Stomach (tissue), 9 donors: ENCODE results near the gene RCAN1. TPM values are rescaled to one million over a fixed set of nuclear protein-coding genes. Genes with fewer than 3 reads are reported as not detected.

Experiments used
- DNase-seq, 2 donors: peaks; one replicate each; pipeline versions ENCODE4 v3.0.0 to v3.0.0-alpha.2; 2013 to 2019
- H3K27ac ChIP-seq, 5 donors: fragments of 200-600 bp in 4 of 5; sonication (generic) in 4 of 5; one replicate each; pipeline ENCODE4 v1.5.1; 2013 to 2019; ENCODE audit warnings: mild to moderate bottlenecking in 1 of 5, moderate library complexity in 1 of 5
- H3K27me3 ChIP-seq, 3 donors: fragments of 200-600 bp; sonication (generic); one replicate each; pipeline ENCODE4 v1.5.1; 2017 to 2019; ENCODE audit warnings: mixed run types in 1 of 3
- H3K36me3 ChIP-seq, 4 donors: fragments of 200-600 bp; sonication (generic); 1 replicate in 3 of 4; 2 replicates in 1 of 4; pipeline ENCODE4 v1.5.1; 2016 to 2019
- H3K4me1 ChIP-seq, 4 donors: fragments of 200-600 bp; sonication (generic); one replicate each; pipeline ENCODE4 v1.5.1; 2016 to 2019
- H3K4me3 ChIP-seq, 4 donors: fragments of 200-600 bp; sonication (generic) in 3 of 4; one replicate each; pipeline ENCODE4 v1.5.1; 2016 to 2019; ENCODE audit warnings: mild to moderate bottlenecking in 1 of 4
- H3K9me3 ChIP-seq, 4 donors: fragments of 200-600 bp; sonication (generic); one replicate each; pipeline ENCODE4 v1.5.1; 2016 to 2019
- CTCF ChIP-seq, 7 experiments: fragments of 450-650 bp in 4 of 7; fragments of 200-600 bp in 3 of 7; sonication (generic) in 3 of 7; IDR thresholded peaks; one replicate each; pipeline ENCODE4 v1.5.1; 2016 to 2019; ENCODE audit warnings: antibody characterized with exemption in 7 of 7, control low read depth in 2 of 7, mild to moderate bottlenecking in 1 of 7
- EP300 ChIP-seq: sonication (generic); formaldehyde crosslinking; IDR thresholded peaks from one replicate; pipeline ENCODE4 v1.6.1; 2017; ENCODE audit warnings: antibody characterized with exemption
- POLR2A ChIP-seq, 4 donors: fragments of 450-650 bp; IDR thresholded peaks; one replicate each; pipeline ENCODE4 v1.6.1; 2016; ENCODE audit warnings: antibody characterized with exemption in 4 of 4, control low read depth in 2 of 4, mild to moderate bottlenecking in 1 of 4, moderate library complexity in 1 of 4
- POLR2AphosphoS5 ChIP-seq, 3 donors: sonication (generic); formaldehyde crosslinking; IDR thresholded peaks; one replicate each; pipeline ENCODE4 v1.6.1; 2016; ENCODE audit warnings: antibody characterized with exemption in 3 of 3
- WGBS, 5 donors: extraction: QIAGEN DNeasy Blood & Tissue Kit in 3 of 5; methylation state at CpG; one replicate each; pipeline versions ENCODE4 v1.1.5 to v1.1.7; 2013 to 2018; 5-methylcytosine and 5-hydroxymethylcytosine counted together
- intact Hi-C: fragments of 100-400 bp; cut with DNase I; formaldehyde crosslinking; loops from one replicate; pipeline ENCODE4 v1.15.1; 2023; ENCODE audit warnings: low total_unique reads
- polyA plus RNA-seq, 3 donors: library from polyadenylated mRNA; stranded (reverse); fragments of 200-250 nt; gene quantifications; one replicate each; pipeline ENCODE4 v1.2.3, GENCODE V29; 2013
- total RNA-seq, 5 donors: library from RNA; depleted of rRNA; stranded (reverse); fragments of >200 nt; gene quantifications; one replicate each; pipeline versions ENCODE4 v1.1.0 to v1.2.3, GENCODE V29; 2014 to 2016
- donor health status: healthy with polysubstance abuse.
- donor health status: Bipolar disorder and iron deficiency.
- donor health status: healthy.

Gene RCAN1
- total and polyA plus RNA-seq, 8 donors, result 15.6 to 85.7 (median 31.5) TPM

- Histone ChIP-seq H3K4me1 (peaks cover 41 to 81% (median 62%) of the 10 kb centered on the region in 4 donors), H3K27me3 (no peaks in the 10 kb centered on the region), H3K9me3 (no peaks in the 10 kb centered on the region), H3K27ac (peak overlapping the region; percentile 39 to 90 (median 89)), H3K36me3 (peaks cover 11 to 32% (median 22%) of the 10 kb centered on the region in 4 donors), H3K4me3 (peak overlapping the region; percentile 37 to 47 (median 39))
- 65 to 76% (median 68%) methylated on average over 31 of the region's 31 CpGs for WGBS, 5 donors
- intact Hi-C loops, result no loop called here
- TF ChIP-seq CTCF (IDR thresholded peaks at IDR 0.05) (no peak), EP300 (no peak), POLR2A (IDR thresholded peaks at IDR 0.05) (no peak), POLR2AphosphoS5 (IDR thresholded peaks at IDR 0.05) (peak in 1 of 3 donors; percentile 10)
- peak in 1 of 2 donors; percentile 51 for DNase-seq
These were observed 90.0 kb downstream of the RCAN1 start for GRCh38 chr21:34524646-34525601.

GRCh38 chr21:34523019-34523555 is 91.8 kb downstream of the RCAN1 start:
- H3K27me3 ChIP-seq, result no peaks in the 10 kb centered on the region
- DNase-seq, result peak; percentile 60 to 87
- intact Hi-C loops, result no loop called here
- TF ChIP-seq CTCF (IDR thresholded peaks at IDR 0.05), result no peak
- peak in 1 of 3 donors; percentile 47 for TF ChIP-seq POLR2AphosphoS5 (IDR thresholded peaks at IDR 0.05)
- H3K9me3 ChIP-seq, result no peaks in the 10 kb centered on the region
- peak overlapping the region; percentile 78 to 90 (median 89) for H3K27ac ChIP-seq
- peaks cover 41 to 89% (median 62%) of the 10 kb centered on the region in 4 donors for H3K4me1 ChIP-seq
- peak overlapping the region in 2 of 4 donors; percentile 11 to 40 for H3K4me3 ChIP-seq
- peaks cover 14 to 47% (median 39%) of the 10 kb centered on the region in 4 donors for H3K36me3 ChIP-seq
- WGBS, 5 donors, result 38 to 64% (median 61%) methylated on average over 7 of the region's 7 CpGs

- H3K27me3 ChIP-seq, result no peaks in the 10 kb centered on the region
- no peaks in the 10 kb centered on the region for H3K9me3 ChIP-seq
- DNase-seq, result peak in 1 of 2 donors; percentile 60
- peaks cover 14 to 55% (median 47%) of the 10 kb centered on the region in 4 donors for H3K36me3 ChIP-seq
- H3K4me3 ChIP-seq, result peak overlapping the region in 2 of 4 donors; percentile 11 to 40
- H3K27ac ChIP-seq, result peak overlapping the region; percentile 78 to 90 (median 89)
- peaks cover 38 to 87% (median 55%) of the 10 kb centered on the region in 4 donors for H3K4me1 ChIP-seq
- TF ChIP-seq POLR2A (IDR thresholded peaks at IDR 0.05), result no peak
- TF ChIP-seq POLR2AphosphoS5 (IDR thresholded peaks at IDR 0.05), result peak in 1 of 3 donors; percentile 21
- WGBS, 5 donors, result 39 to 64% (median 50%) methylated on average over 6 of the region's 6 CpGs
- intact Hi-C loops, result no loop called here
These were observed 92.6 kb downstream of the RCAN1 start for GRCh38 chr21:34522284-34522683.

DNA sequence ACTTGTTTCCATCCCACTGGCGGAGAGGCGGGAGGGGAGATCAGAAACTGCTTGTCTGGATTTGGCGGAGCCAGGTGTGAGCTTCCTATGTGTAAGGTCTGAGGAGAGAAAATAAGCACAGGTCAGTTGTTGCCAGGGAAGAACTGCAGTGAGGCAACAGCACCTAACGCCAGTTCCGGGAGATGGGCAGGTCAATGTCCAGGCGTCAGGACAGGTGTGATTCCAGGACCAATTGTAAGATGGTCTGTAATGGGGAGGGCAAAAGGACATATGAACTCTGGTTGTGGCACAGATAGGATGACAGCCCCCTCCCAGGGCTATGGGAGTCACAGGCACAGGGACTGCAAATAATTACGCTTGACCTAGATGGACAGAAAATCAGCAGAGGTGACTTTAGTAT is 93.4 kb downstream of the RCAN1 start:
- Histone ChIP-seq H3K9me3 (no peaks in the 10 kb centered on the region), H3K4me1 (peaks cover 34 to 81% (median 51%) of the 10 kb centered on the region in 4 donors), H3K27ac (peak overlapping the region; percentile 78 to 90 (median 89)), H3K27me3 (no peaks in the 10 kb centered on the region), H3K4me3 (no peak overlapping the region), H3K36me3 (peaks cover 14 to 62% (median 54%) of the 10 kb centered on the region in 4 donors)
- intact Hi-C loops, result no loop called here
- no peak for DNase-seq
- no peak for TF ChIP-seq POLR2A (IDR thresholded peaks at IDR 0.05)
- no peak for TF ChIP-seq EP300
- no peak for TF ChIP-seq CTCF (IDR thresholded peaks at IDR 0.05)
- TF ChIP-seq POLR2AphosphoS5 (IDR thresholded peaks at IDR 0.05), result no peak
- WGBS, 5 donors, result 90 to 98% (median 95%) methylated on average over 7 of the region's 7 CpGs
